LoVo (cell line): ENCODE data around the gene KCNT1.

Source experiments
- DNase-seq: peaks from one replicate; pipeline ENCODE4 v3.0.0-alpha.2; 2016; ENCODE audit warnings: low spot score

The KCNT1 gene

GRCh38 chr9:135822374-135822755, 120.4 kb downstream of the KCNT1 start:
- DNase-seq = no peak

DNA sequence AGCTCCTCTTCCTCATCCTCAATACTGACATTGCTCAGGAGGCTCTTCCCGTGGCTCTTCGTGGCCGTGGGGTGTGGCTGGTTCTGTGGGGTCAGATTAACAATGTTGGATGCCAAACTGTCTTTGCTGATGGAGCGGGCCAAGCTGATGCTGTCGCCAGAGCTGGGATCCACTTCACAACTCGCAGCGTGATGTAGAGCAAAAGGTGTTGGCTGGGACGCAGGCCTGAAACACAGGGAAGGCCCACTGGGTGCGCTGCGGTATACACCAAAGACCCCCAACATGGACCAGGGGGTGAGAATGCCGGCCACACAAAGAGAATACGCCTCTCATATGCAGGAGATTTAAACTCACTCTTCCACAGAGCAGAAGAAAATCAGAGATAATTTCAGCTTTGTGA, 121.1 kb downstream of the KCNT1 start:
- no peak for DNase-seq

- no peak for DNase-seq
Measured at GRCh38 chr9:135825435-135826187, 123.6 kb downstream of the KCNT1 start.

DNA sequence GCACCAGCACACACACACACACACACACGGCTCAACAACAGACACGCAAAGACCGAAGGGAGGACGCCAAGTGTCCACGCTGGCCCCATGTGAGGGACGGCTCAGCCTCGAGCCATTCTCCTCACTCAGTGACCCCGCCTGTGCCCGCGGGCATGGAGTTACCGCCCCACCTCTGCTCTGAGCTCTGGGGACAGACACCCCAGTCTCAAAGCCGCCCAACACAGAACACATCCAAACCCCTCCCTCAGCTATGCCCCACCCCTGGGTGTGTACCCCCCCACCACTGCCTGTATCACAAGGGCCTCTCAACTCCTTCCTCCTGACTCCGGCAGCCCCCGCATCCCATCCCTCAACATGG, 124.2 kb downstream of the KCNT1 start:
- no peak for DNase-seq

- no peak for DNase-seq
Measured at GRCh38 chr9:135827301-135827700, 125.3 kb downstream of the KCNT1 start.

DNA sequence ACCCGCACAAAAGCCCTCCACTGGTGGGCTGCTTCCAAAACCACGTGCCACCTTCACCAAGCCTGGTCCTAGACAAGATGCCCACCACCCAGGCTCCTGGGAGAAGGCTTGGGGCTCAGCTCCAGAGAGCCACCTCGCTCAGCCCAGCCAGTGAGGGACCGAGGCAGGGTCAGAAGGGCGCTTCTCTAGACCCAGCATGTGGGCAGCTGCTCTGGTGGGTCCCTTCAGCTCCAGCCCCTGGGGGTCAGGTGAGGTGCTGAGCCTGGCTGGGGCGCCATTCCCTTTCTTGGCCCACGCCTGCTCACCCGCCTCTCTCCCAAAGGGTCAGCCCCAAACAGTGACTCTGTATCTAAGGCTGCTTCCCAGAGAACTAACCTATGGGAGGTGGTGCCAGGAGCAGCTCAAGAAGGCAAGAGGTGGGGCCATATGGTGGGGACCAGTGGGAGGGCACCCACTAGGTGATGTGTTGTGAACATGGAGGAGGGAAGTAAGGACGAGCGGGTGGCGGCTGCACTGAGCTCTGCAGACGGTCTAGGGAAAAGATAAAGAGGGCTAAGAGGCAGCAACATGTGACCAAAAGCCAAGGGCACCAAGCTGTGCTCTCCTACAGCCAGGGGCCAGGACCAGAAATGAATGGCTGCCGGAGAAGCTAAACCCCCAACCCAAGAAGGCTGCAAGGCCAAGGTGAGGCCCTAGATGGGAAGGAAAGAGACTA, 126.0 kb downstream of the KCNT1 start:
- no peak for DNase-seq

DNA sequence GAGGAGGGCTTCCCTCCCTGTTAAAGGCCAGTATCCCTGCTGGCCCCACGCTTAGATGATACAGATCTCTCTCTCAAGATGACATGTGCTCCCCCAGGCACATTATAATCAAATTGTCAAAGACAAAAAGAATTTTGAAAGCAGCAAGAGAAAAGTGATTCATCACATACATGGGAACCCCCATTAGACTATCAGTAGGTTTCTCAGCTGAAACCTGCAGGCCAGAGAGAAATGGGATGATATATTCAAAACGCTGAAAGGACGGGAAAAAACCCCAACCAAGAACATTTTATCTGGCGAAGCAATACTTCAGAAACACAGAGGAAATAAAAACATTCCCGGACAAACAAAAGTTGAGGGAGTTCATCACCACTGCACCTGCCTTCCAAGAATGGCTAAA, 126.7 kb downstream of the KCNT1 start:
- DNase-seq = no peak

DNA sequence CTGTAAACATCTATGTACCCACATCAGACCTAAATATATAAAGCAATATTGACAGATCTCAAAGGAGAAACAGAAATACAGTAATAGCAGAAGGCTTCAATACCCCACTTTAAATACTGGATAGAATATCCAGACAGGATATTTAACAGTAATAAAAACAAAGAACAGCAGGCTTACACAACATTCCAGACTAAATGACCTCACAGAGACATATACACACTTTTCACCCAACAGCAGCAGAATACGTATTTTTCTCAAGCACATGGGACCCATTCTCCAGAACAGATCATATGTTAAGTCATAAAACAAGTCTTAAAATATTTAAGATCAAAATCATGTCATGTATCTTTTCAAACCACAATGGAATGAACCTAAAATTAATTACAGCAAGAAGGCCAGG, 128.5 kb downstream of the KCNT1 start:
- no peak for DNase-seq

DNA sequence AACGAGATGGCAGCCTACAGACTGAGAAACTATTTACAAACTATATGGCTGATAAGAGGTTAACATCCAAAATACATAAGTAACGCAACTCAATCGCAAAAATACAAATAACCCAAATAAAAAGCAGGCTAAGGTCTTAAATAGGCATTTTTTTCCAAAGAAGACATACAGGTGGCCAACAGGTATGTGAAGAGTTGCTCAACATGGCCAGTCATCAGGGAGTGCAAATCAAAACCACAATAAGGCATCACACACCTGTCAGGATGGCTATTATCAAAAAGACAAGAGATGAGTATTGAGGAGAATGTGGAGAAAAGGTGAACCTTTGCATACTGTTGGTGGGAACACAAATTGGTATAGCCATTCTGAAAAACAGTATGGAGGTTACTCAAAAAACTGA, 131.9 kb downstream of the KCNT1 start:
- no peak for DNase-seq

DNA sequence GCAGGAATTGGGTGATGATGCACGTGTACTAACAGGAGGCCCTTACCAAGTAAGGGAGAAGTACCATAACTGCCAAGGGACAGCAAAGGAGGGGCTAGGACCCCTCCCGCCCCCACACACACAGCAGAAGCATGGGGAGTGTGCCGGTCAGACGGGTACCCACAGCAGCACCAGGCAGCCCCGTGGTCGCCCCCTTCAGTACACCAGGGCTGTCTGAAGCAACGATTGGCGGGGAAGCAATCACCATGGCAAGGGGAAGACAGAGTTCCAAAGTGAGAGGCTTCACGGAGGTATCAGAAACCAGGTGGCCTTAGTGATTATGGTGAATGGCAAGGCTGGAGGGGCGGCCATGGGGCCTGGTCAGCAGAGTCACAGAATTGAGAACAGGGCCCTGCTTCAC, 133.1 kb downstream of the KCNT1 start:
- no peak for DNase-seq

DNA sequence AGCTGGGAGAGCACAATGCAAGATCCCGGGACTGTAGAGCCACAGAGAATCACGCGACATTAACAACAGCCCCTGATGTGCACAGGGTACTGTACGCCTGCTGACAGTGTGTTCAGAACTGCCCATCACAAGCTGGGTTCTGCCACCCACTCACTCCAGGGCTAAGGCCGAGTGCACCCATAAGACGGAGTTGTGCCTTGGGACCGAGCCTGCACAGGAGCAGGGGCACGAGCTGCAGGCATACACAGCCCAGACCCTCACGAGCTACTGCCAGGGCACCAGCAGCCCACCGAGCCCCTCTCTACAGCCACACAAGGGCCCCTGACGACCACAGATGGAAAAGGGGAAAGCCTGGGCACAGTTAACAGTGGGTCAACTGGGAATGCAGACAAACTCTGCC, 137.5 kb downstream of the KCNT1 start:
- DNase-seq = no peak

DNA sequence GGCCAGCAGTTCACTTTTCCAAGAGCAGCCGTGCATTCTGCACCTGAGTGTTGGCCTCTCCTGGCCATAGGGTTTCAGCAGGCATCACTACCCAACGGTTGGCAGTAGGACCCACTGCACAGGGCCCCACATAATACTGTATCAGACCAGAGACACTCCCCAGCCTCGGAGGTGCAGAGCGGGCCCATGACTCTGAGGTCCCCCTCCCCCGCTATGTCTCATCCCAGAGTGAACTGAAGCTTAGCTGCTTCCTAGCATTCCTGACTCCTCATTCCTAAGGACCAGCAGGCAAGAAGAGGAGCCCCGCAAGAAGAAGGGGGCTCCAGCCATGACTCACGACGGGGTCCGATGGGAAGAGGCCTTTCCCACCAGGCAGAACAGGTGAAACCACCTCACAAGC, 138.1 kb downstream of the KCNT1 start:
- no peak for DNase-seq

GRCh38 chr9:135840539-135840938, 138.6 kb downstream of the KCNT1 start:
- DNase-seq = no peak
